GM23248 (cell line): Measurements from ENCODE around the gene METRNL.

Experiments
- EZH2 ChIP-seq: fragments of 200-600 bp; sonication (generic); IDR thresholded peaks from 2 replicates; pipeline ENCODE4 v1.6.1; 2018; ENCODE audit warnings: antibody characterized with exemption, mild to moderate bottlenecking; ENCODE audit not compliant: insufficient read depth, poor library complexity, severe bottlenecking
- EZH2phosphoT487 ChIP-seq: fragments of 200-600 bp; sonication (generic); IDR thresholded peaks from 2 replicates; pipeline ENCODE4 v1.6.1; 2018; ENCODE audit warnings: antibody characterized with exemption, moderate library complexity, mild to moderate bottlenecking, low read depth; ENCODE audit not compliant: insufficient read depth

DNA sequence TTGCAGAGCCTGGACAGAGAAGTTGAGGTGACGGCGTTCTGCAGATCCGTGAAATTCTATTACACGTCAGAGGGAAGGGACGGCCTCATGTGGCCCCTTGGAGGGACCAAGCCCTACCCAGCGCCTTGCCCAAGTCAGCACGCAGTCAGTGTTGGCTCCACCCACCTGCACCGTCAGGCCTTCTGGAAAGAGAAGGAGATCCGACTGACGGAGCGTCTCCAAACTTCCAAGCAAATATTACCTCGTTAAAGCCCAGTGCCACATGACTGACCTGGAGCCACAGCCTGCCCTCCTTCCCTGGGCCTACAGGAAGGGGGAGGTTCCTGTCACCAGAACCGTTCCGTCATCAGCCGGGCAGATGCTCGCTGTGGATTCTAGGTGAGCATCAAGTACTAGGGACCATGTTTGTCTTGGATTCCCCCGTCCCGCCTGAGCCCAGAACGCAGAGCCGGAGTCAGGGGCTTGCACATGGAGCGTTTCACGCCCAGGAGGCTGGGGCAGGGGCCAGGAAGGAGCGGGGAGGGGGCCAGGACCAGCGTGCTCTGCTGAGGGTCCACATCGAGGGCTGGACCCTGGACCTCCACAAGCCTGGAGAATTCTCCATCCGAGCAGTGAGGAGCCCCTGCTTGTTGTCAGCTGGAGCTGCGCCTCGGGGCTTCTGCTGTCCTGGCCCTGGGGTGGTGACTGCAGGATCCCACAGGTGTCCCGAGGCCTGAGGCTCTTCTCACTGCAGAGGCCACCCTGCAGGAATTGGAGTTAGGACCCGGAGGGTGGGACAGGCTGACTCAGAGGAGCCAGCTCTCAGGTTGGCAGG, 22.6 kb upstream of the METRNL start:
- TF ChIP-seq EZH2, result no peak
- no peak for TF ChIP-seq EZH2phosphoT487
